LNCaP clone FGC (cell line): ENCODE results near the gene POLDIP2.
A peak's percentile ranks its signal among the peaks of the same experiment; 100 is the strongest.

Experiments
- DNase-seq: peaks from one replicate; pipeline ENCODE4 v3.0.0-alpha.2; 2011; ENCODE audit warnings: low read depth
- H3K4me3 ChIP-seq: 2 replicates; pipeline ENCODE4 v1.5.1; 2011; ENCODE audit warnings: mild to moderate bottlenecking, low read depth, low read length, control low read depth
- CTCF ChIP-seq: IDR thresholded peaks from 2 replicates; pipeline ENCODE4 v1.5.1; 2012; ENCODE audit warnings: mild to moderate bottlenecking; ENCODE audit not compliant: control insufficient read depth, insufficient read depth; ENCODE audit errors: extremely low read depth

POLDIP2 gene

DNA sequence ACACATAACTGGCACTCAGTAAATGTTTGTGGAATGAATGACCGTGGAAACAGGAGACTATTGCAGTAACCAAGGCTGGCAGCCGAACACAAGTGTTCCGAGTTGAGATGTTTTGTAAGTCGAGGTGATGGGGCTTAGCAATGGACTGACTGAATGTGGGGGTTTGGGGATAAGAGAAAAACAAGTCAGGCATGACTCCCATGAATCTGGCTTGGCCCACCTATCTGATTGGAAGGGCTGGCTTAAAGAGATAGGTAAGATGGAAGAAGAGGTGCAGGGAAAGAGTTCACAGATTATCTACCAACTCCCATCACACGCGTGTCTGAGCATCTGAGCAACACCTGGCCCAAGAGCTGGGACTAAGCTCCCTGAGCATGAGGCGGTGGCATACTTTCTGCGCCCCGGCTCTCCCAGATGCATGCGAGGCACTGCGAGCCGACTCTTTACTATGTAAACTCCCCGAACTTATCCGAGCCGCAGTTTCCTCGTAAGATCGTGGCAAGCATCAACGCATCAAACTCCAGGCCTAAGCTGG, 22.6 kb downstream of the POLDIP2 start:
- DNase-seq: no peak
- no peak for TF ChIP-seq CTCF
- peak overlapping the region; percentile 96 for H3K4me3 ChIP-seq

DNA sequence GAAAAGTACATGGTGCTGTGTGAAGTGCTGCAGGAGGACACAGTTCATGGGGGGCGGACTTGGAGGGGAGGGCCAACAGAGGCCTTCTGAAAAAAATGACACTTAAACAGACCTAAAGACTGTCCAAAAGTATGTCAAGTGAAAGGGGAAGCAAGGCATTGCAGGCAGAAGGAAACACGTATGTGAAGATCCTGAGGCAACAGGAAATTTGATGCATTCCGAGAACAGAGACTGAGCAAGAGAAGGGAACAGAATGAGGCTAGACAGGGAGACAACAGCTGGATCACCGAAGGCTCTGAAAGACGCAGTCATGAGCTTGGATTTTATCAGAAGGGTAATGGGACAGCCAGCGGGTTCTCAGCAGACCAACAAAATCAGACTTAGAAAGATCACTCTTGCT, 23.2 kb downstream of the POLDIP2 start:
- H3K4me3 ChIP-seq: peak overlapping the region; percentile 96
- DNase-seq: no peak
- TF ChIP-seq CTCF: no peak

- no peak for TF ChIP-seq CTCF
- H3K4me3 ChIP-seq: no peak overlapping the region
- DNase-seq: no peak
Measured at GRCh38 chr17:28333083-28333746, 24.1 kb downstream of the POLDIP2 start.

DNA sequence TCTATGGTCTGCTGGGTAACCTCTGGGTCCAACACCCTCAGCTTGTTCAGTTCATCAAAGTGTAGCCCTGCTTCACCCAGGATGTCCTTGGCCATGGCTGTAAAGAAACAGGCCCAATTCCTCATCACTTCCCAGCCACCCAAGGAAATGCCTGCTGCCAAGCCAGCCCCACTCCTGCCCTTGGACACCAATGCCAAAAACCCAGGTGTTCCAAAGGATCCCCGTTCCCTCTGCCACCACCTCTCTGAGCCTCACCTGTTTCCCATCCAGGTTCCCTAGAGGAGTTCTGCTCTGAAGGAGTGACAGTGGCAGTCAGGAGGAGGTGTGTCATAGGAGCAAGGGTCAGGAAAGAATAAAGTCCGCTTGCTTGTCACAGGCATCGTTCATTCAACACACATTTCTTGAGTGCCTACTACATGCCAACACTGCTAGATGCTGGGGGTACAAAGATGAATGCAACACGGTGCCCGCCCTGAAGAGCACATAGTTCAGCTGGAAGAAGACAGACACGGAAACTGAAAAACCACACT, 25.4 kb downstream of the POLDIP2 start:
- H3K4me3 ChIP-seq: no peak overlapping the region
- TF ChIP-seq CTCF: no peak
- DNase-seq: no peak

DNA sequence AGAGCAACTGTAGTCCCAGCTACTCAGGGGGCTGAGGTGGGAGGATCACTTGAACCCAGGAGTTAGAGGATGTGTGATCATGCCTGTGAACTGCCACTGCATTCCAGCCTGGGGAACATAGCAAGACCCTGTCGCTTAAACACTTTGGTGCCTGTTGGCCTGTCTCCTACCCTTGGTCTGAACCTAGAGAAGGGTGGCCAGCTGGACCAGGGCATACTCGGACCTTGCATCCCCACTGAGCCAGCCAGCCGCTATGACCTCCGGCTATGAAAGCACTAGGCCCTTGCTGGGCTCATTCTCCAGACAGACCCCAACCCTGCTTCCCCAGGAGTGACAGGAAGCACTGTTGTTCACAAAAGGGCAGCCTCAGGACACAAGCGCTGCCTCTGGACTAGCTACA, 26.7 kb downstream of the POLDIP2 start:
- DNase-seq: no peak
- no peak for TF ChIP-seq CTCF
- no peak overlapping the region for H3K4me3 ChIP-seq

DNA sequence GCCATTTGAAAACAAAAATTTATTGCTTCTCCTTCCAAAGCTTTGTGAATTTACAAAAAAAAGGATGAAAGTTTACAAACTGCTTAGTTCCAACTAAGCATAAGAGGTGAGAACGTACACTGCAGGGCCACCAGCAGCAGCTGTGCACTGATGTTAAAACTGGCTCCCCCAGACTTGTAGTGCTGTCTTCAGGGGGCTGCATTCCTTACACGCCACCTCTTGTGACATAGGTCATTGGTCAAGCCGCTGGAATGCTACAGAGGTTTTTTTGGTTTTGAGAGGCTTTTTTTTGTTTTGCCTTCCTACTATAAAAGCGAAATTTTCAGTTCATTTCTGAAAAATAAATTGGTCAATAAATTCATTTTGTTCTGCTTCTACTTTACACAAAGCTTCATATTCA, 29.0 kb downstream of the POLDIP2 start:
- no peak for TF ChIP-seq CTCF
- DNase-seq: no peak
- H3K4me3 ChIP-seq: no peak overlapping the region

- no peak for DNase-seq
- H3K4me3 ChIP-seq: no peak overlapping the region
- TF ChIP-seq CTCF: no peak
Measured at GRCh38 chr17:28327709-28328108, 29.6 kb downstream of the POLDIP2 start.
